ENCODE results near the gene GNAI3.

- TF ChIP-seq CTCF (IDR thresholded peaks at IDR 0.05; ENCODE audit: low read depth, low read length), result no peak
- no peak for TF ChIP-seq POLR2A (IDR thresholded peaks at IDR 0.05; ENCODE audit: extremely low read depth, insufficient read length)
- no peak for TF ChIP-seq MAX (IDR thresholded peaks at IDR 0.05; ENCODE audit: low read depth, low read length)
- no peak for TF ChIP-seq MYC (IDR thresholded peaks at IDR 0.05; ENCODE audit: low read depth, low read length)
Measured at GRCh38 chr1:109634771-109635750, 86.6 kb downstream of the GNAI3 start.
